Left kidney (tissue), 2 donors: ENCODE data around the gene ATP11A. TPM values are rescaled to one million over a fixed set of nuclear protein-coding genes. Genes with fewer than 3 reads are reported as not detected.
"Not testable (repeated sequence)": the region's sequence is repeated elsewhere in the genome, so short reads cannot be mapped to it uniquely, and the experiment has no call there.

ENCODE experiments used
- DNase-seq: peaks from one replicate; pipeline ENCODE4 v3.0.0-alpha.2; 2013
- polyA plus RNA-seq: library from polyadenylated mRNA; unstranded; fragments of 120-200 nt; gene quantifications from one replicate; pipeline ENCODE4 v1.2.1, GENCODE V29; 2013; ENCODE audit not compliant: insufficient read length

ATP11A gene
- polyA plus RNA-seq, 1 donor = 46.8 TPM

DNA sequence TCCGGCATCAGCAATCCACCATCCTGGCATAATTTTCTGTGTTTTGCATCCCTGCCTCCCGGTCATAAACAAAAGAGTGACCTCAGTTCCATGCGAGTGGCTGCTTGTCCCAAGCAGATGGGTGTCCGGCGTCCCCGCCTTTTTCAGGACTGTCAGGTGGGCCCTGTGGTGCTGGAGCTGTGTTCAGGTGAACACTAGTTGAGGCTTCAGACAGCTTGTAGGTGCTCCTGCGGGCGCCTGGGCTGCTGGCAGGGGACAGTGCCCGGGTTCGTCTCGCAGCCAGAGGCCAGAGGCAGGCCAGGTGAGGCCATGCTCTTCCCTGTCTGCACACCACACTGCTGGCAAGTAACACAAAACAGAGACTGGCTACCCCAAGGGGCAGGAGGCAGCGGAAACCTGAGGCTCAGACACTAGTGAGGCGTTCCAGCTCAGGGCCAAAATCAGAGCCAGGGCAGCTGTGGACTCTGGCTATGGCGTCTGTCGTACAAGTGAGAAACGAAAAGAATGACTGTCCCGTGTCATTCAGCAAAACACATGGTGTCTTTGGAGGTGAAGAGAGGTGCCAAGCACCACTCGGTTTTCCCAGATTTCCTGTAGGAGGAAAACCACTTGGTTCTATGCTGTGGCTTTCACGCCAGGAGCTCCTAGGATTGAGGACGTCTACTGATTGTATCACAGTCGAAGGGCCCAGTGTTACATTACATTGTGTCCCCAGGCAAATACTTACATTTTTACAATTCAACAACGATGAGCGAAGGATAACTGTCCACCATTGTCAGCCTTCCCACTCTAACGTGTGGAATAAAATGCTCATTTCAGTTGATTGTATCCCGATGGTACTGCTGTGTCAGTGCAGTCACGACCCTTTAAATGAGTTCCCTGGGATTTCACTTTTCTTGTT, 104.0 kb downstream of the ATP11A start:
- DNase-seq = no peak

GRCh38 chr13:112795277-112795676, 105.4 kb downstream of the ATP11A start:
- no peak for DNase-seq

- DNase-seq = no peak
These were observed 106.5 kb downstream of the ATP11A start for GRCh38 chr13:112796190-112796915.

GRCh38 chr13:112799394-112799793, 109.6 kb downstream of the ATP11A start:
- no peak for DNase-seq

DNA sequence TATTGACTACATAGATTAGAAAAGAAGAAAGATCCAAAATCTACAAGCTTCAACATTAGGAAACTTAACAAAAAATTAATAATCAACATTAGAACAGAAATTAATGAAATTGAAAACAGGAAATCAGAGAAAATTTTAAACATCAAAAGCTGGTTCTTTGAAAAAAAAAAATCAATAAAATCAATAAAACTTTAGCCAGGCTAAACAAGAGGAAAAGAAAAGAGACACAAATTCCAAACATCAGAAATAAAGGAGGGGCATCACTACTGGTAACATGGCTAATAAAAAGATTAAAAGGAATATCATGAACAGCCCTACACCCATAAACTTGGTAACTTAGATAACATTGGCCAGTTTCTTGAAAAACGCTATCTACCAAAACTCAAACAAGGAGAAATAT, 110.2 kb downstream of the ATP11A start:
- no peak for DNase-seq

- DNase-seq = not testable (repeated sequence)
These were observed 111.0 kb downstream of the ATP11A start for GRCh38 chr13:112800807-112801206.

DNA sequence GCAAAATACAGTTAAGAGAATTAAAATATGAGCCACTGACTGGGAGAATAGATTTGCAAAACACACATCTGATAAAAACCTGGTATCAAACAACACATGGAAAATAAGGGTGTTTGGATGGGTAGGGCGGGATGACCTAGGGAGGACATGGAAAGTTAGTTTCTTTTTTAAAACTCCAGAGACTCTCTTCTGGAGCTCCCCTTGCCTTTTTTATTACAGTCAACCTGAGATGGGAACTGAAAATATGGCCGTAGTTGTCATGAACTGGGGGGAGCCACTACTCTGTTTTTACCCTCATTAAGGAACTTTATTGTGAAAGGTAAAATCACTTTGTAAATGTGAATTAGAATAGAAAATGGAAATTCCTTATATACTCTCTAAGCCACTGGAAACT, 113.0 kb downstream of the ATP11A start:
- no peak for DNase-seq

- no peak for DNase-seq
These were observed 113.6 kb downstream of the ATP11A start for GRCh38 chr13:112803422-112803821.

DNA sequence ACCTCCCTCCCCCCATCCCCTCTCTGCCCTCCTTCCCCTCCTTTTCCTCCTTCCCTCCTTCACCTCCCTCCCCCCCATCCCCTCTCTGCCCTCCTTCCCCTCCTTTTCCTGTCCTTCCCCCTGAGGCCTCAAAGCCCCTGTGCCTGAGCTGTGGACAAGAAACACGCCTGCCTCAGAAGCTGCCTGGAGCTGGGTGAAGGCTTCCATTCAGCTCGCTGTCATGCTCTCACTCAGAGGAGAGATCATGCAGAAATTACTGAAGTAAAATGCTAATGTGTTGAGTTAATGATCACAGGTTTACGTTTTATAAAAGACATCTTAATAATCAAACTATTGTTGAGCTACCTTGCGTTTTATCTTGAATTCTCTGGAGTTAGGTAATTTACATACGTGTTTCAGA, 114.5 kb downstream of the ATP11A start:
- DNase-seq = no peak

- no peak for DNase-seq
These were observed 117.2 kb downstream of the ATP11A start for GRCh38 chr13:112806739-112807652.

DNA sequence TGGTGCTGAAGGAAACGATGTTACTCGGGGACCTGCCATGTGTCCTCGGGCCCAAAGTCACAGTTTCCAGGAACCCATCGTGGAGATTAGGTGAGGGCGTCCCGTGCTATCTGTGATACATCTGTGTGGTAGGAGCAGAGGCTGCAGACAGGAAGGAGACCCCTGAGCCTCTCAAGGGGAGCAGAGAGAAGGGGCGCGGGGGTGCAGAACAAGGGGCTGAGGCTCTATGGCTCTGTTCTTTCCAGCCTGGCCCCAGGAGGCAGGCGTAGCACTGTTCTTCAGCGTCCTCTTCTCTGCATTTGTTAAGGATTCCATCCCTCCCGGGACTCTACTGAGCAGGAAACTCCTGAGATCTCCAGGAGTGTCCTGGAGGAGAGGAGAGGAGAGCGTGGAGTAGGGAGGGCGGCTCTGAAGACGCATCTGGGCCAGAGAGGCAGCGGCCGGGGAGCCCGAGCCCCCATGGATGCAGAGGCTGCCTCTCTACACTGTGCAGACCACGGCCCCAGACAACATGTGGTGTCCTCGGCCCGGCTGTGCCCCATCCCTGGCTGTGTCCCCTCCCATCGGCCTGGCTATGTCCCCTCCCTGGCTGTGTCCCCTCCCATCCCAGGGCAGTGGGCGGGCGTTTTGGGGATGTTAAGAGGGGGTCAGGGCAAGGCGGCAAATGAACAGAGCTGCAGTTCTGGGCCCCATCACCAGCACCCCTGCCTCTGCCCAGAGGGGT, 118.0 kb downstream of the ATP11A start:
- DNase-seq = no peak

DNA sequence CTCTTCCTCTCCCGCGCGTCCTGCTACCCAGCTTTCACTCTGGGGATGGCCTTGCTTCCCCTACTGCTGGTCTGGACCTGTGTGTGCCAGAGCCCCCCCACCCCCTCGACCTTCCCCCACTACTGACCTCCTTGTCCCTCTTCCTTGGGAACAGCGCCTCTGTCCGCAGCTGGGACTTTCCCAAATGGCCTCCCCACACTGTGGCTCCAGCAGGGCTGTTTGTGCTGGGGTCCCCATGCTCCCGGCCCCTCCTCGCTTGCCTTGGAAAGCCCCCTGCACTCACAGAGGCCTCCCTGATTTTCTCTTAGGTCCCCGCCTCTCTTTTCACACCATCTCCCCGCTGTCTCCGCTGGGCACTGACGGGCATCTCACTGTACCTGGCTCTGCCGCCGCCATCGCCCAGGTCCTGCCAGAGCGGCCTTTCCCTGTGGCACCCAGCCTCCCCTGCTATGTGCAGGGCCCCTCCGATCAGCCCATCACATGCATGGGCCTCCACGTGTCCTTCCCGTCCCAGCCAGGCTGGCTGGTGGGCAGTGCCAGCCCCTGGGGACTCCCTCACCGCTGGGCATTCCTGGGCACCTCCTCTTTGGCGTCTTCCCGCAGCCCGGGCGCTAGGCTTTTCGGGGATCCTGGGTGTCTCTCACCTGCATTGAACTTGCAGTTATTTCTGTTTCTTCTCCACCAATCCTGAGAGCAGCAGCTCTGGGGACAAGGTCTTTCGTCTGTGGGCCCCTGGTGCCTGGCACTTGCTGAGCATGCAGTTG, 118.7 kb downstream of the ATP11A start:
- no peak for DNase-seq

DNA sequence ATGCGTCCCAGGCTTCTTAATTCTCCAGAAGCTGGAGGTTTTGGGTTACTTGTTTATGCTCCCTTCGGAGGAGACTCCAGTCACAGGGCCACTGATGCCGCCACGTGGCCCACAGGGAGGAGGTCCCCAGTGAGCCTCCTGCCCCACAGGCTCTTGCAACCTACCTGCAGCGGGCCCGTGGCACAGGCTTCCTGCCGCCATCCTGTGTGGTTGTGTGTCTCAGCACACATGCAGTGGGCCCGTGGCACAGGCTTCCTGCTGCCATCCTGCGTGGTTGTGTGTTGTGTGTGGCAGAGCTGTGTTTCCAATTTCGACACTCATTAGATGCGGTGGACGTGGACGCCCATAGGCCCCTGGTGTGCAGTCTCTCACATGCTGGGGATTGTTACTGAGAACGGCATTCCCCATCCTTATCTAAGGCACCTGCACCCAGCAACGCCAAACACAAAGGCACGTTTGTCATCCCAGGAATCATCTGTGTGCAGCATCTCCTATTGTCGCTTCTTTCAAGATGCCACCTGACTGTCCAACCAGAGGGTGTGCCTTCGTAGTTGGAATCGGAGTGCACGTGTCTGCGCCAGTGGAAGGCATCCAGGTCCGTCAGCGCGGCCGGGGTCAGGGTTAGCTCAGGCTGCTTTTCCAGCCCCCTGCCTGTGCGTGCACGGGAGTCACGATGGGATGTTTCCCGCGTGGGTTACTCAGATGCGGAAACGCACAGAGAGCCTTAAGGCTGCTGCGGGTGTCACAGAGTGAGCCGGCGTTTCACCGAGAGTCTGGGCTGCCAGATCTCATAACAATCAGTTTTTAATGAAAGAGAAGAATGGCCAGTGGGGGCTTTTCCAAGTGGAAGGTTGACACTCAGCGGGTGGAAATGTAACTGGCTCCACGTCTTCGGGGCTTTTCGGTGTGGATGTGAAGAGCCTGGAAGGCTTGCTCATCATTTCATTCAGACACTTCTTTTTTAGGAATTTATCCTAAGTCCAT, 119.8 kb downstream of the ATP11A start:
- no peak for DNase-seq

GRCh38 chr13:112810608-112811007, 120.8 kb downstream of the ATP11A start:
- no peak for DNase-seq

DNA sequence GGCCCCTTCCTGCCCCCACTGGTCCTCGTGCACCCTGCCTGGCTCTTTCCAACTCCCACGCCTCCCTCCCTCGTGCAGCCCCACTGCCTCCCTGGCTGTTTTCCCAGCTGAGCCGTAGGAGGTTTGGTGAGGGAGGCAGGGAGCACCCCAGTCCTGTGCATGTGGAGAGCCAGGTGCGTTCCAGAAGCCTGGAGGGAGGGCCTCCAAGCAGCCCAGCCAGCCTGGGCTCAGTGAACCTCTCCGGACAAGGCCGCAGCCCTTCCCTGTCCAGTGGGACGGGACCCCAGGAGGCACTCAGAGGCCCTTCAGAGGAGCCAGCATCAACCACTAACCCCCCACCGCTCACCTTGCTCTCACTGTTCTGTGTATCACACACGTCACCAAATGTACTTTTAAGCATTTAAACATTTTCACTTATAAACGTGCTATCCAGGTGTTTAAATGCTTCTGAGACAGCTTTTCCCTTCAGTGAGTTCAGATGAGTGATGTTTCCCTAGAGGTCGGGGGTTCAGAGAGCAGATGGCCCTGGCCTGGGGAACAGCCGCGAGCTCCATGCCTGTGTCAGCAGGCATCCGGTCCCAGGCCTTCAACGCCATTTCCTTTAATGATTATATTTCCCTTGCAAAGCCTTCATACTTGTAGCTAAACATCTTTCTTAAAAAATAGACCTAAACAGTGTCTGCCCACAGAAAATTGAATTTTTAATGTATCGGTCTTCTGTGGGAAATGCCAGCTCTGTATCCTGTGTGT, 122.6 kb downstream of the ATP11A start:
- DNase-seq = no peak

DNA sequence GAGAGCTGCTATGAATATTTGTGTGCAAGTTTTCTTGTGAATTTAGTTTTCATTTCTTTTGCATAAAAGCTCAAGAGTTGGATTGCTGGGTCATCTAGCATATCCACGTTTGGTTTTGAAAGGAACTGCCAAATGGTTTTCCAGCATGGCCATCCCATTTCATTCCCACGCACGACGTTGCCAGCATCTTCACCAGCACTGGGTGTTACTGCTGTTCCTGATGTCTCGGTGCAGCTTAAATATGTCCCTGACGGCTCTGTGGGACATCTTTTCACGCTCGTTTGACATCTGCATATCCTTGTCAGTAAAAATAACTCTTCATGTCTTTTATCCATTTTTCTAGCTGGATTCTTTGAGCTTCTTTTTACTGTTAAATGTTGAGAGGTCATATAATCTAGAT, 123.7 kb downstream of the ATP11A start:
- DNase-seq = no peak

- DNase-seq = no peak
These were observed 125.2 kb downstream of the ATP11A start for GRCh38 chr13:112814905-112815585.

DNA sequence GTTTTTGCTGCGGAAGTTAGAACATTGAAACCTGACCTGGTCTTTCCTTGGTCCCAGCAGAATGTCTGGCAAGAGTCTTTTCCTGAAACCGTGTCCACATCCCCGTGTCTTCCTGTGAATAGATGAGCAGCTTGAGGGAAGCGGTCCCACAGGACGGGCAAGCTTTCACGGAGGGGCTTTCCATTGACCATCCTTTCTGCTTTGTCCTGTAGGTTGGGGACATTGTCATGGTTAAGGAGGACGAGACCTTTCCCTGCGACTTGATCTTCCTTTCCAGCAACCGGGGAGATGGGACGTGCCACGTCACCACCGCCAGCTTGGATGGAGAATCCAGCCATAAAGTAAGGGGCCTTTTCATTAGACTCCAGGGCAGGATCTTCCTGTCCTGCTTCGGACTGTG, 126.0 kb downstream of the ATP11A start:
- DNase-seq = no peak
